Keratinocyte (primary cell): ENCODE measurements around the gene EHBP1.

Experiments
- EZH2 ChIP-seq: IDR thresholded peaks from one replicate; pipeline ENCODE4 v1.6.1; 2012; ENCODE audit warnings: inconsistent platforms, mild to moderate bottlenecking, low read length, moderate library complexity
- TF ChIP-seq, protein P1 (sequence below), 3 experiments: IDR thresholded peaks in 1 of 3; conservative IDR thresholded peaks in 1 of 3; optimal IDR thresholded peaks in 1 of 3; 2 replicates in 2 of 3; 3 replicates in 1 of 3; pipeline versions ENCODE3 to v1.5.1; 2011; ENCODE audit warnings: low read length in 3 of 3, mild to moderate bottlenecking in 3 of 3, moderate library complexity in 2 of 3, control low read depth in 1 of 3, inconsistent platforms in 1 of 3; ENCODE audit not compliant: insufficient read depth in 2 of 3; ENCODE audit errors: extremely low read depth in 1 of 3

DNA sequence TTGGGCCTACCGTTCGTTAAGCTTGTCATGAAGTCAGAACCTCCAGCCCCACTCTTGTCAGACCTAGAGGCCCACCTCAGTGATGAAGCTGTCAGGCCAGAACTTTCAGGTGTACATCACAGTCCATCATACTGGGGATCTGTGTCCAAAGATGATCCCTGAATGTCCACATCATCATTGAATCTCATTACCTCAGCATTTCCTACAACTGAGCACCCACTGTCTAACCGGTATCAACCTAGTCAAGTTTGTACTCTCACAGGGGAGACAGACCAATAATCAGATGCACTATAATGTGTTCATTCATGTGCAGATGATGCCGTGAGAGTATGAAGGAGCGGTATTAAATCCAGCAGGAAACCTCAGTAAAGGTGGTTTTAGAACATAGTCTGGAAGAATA, 36.3 kb upstream of the EHBP1 start:
- TF ChIP-seq, protein P1, sequence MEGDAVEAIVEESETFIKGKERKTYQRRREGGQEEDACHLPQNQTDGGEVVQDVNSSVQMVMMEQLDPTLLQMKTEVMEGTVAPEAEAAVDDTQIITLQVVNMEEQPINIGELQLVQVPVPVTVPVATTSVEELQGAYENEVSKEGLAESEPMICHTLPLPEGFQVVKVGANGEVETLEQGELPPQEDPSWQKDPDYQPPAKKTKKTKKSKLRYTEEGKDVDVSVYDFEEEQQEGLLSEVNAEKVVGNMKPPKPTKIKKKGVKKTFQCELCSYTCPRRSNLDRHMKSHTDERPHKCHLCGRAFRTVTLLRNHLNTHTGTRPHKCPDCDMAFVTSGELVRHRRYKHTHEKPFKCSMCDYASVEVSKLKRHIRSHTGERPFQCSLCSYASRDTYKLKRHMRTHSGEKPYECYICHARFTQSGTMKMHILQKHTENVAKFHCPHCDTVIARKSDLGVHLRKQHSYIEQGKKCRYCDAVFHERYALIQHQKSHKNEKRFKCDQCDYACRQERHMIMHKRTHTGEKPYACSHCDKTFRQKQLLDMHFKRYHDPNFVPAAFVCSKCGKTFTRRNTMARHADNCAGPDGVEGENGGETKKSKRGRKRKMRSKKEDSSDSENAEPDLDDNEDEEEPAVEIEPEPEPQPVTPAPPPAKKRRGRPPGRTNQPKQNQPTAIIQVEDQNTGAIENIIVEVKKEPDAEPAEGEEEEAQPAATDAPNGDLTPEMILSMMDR (optimal IDR thresholded peaks at IDR 0.05 in 1 of 3, IDR thresholded peaks at IDR 0.05 in 1 of 3, conservative IDR thresholded peaks at IDR 0.05 in 1 of 3; ENCODE audit: extremely low read depth in 1 of 3, insufficient read depth in 2 of 3, low read length in 3 of 3) = no peak
- no peak for TF ChIP-seq EZH2
